HepG2 (cell line): ENCODE results near the gene TMTC1. TPM values are rescaled to one million over a fixed set of nuclear protein-coding genes. Genes with fewer than 3 reads are reported as not detected.

Source experiments
- ATAC-seq: fragments of 200-7000 bp; cut with Tn5 transposase; 3 replicates; pipeline ENCODE4 v1.9.1; 2020; ENCODE audit warnings: mild to moderate bottlenecking, moderate library complexity
- BruUV-seq: library from RNA; stranded (reverse); fragments of 400-500 nt; replicated peaks from 2 replicates; lab custom pipeline; 2021; lab: Mats Ljungman, UMichigan
- CTCF ChIA-PET: fragments of 300-600 bp; formaldehyde crosslinking; extraction: SDS; loops from one replicate; lab custom pipeline; 2021; ENCODE audit warnings: low total read pairs, inconsistent platforms, low intra/inter-chr PET ratio; lab: Yijun Ruan, JAX
- POLR2A ChIA-PET: fragments of 350-600 bp; sonication (Branson Sonifier 250); formaldehyde crosslinking; loops from one replicate; lab custom pipeline; 2020; ENCODE audit warnings: antibody characterized with exemption, inconsistent platforms; lab: Yijun Ruan, JAX
- DNase-seq: peaks from one replicate; pipeline ENCODE4 v3.0.0-alpha.2; 2015; ENCODE audit warnings: low spot score
- FAIRE-seq: peaks from 3 replicates; lab custom pipeline; 2011; peaks lifted over from hg19 to GRCh38; lab: Jason Lieb, UNC
- H2AFZ ChIP-seq: one replicate; pipeline ENCODE4 v1.6.1; 2011; ENCODE audit warnings: low read length, inconsistent platforms
- H3K27ac ChIP-seq: fragments of 300-600 bp; 3 replicates; pipeline ENCODE4 v1.8.0; 2011; ENCODE audit warnings: mixed run types, mild to moderate bottlenecking, mixed read lengths, low read length, inconsistent platforms; ENCODE audit not compliant: insufficient read depth; ENCODE audit errors: extremely low read length
- H3K27me3 ChIP-seq, 2 experiments: fragments of 200-600 bp in 1 of 2; 2 replicates in 1 of 2; 3 replicates in 1 of 2; pipeline versions ENCODE4 v1.6.0 to v1.8.0; 2011; ENCODE audit warnings: low read length in 2 of 2, mild to moderate bottlenecking in 2 of 2, moderate library complexity in 2 of 2, inconsistent platforms in 1 of 2; ENCODE audit not compliant: insufficient read depth in 2 of 2, control insufficient read depth in 1 of 2
- H3K36me3 ChIP-seq, 2 experiments: fragments of 200-600 bp in 1 of 2; replicated peaks in 1 of 2; 2 replicates in 1 of 2; 3 replicates in 1 of 2; pipeline versions ENCODE4 v1.5.1 to v1.8.0; 2011; ENCODE audit warnings: low read length in 2 of 2, inconsistent platforms in 1 of 2; ENCODE audit not compliant: insufficient read depth in 2 of 2, control insufficient read depth in 1 of 2
- H3K4me1 ChIP-seq: 2 replicates; pipeline ENCODE4 v1.5.1; 2012; ENCODE audit warnings: low read length, inconsistent platforms; ENCODE audit not compliant: insufficient read depth
- H3K4me2 ChIP-seq: 2 replicates; pipeline ENCODE4 v1.6.0; 2011; ENCODE audit warnings: low read depth, low read length, inconsistent platforms
- H3K4me3 ChIP-seq, 3 experiments: fragments of 200-600 bp in 1 of 3; sonication (generic), shearing (Covaris generic) in 1 of 3; replicated peaks in 1 of 3; 2 replicates each; pipeline ENCODE4 v1.5.1; 2011 to 2016; ENCODE audit warnings: low read length in 3 of 3, inconsistent platforms in 2 of 3, low read depth in 2 of 3, mild to moderate bottlenecking in 2 of 3, control low read depth in 1 of 3, mixed read lengths in 1 of 3; ENCODE audit not compliant: insufficient read depth in 1 of 3
- H3K79me2 ChIP-seq: one replicate; pipeline ENCODE4 v1.6.1; 2011; ENCODE audit warnings: low read length, inconsistent platforms; ENCODE audit not compliant: insufficient read depth
- H3K9ac ChIP-seq: 2 replicates; pipeline ENCODE4 v1.6.0; 2011; ENCODE audit warnings: mild to moderate bottlenecking, low read depth, low read length, inconsistent platforms; ENCODE audit not compliant: insufficient read depth
- H3K9me3 ChIP-seq: 2 replicates; pipeline ENCODE4 v1.5.1; 2012; ENCODE audit warnings: mild to moderate bottlenecking, low read length
- H4K20me1 ChIP-seq: 2 replicates; pipeline ENCODE4 v1.6.0; 2011; ENCODE audit warnings: inconsistent platforms, mild to moderate bottlenecking, low read length, moderate library complexity; ENCODE audit not compliant: insufficient read depth
- ATF4 ChIP-seq, 2 experiments: fragments of 450-650 bp in 1 of 2; sonication (generic) in 1 of 2; formaldehyde crosslinking; IDR thresholded peaks; 2 replicates each; pipeline versions ENCODE4 v1.5.0 to v1.8.0; 2020 to 2022; ENCODE audit warnings: mild to moderate bottlenecking in 1 of 2, missing genetic modification reagents in 1 of 2
- DBP ChIP-seq: sonication (generic); formaldehyde crosslinking; IDR thresholded peaks from 2 replicates; pipeline ENCODE4 v1.4.0; 2020; ENCODE audit warnings: missing genetic modification reagents; ENCODE audit errors: not compliant biosample characterization
- HDAC1 ChIP-seq: sonication (generic); formaldehyde crosslinking; IDR thresholded peaks from 2 replicates; pipeline ENCODE4 v1.5.1; 2020; ENCODE audit warnings: mild to moderate bottlenecking, missing genetic modification reagents
- JUN ChIP-seq: sonication (generic); formaldehyde crosslinking; IDR thresholded peaks from 2 replicates; pipeline ENCODE4 v1.4.0; 2020; ENCODE audit warnings: mild to moderate bottlenecking, missing genetic modification reagents
- KAT2B ChIP-seq: fragments of 150-350 bp; IDR thresholded peaks from 2 replicates; pipeline ENCODE4 v1.6.1; 2014; ENCODE audit warnings: low read depth, low read length, borderline replicate concordance
- MTF1 ChIP-seq: sonication (generic); formaldehyde crosslinking; IDR thresholded peaks from 2 replicates; pipeline ENCODE4 v1.5.0; 2020; ENCODE audit warnings: missing genetic modification reagents
- NCOA1 ChIP-seq: sonication (generic); formaldehyde crosslinking; IDR thresholded peaks from 2 replicates; pipeline ENCODE4 v1.9.0; 2021; ENCODE audit warnings: missing genetic modification reagents
- NFYB ChIP-seq: sonication (generic); formaldehyde crosslinking; IDR thresholded peaks from 2 replicates; pipeline ENCODE4 v1.4.0; 2020; ENCODE audit warnings: missing genetic modification reagents
- NR3C1 ChIP-seq: sonication (generic); formaldehyde crosslinking; IDR thresholded peaks from 2 replicates; pipeline ENCODE4 v1.4.0; 2020; ENCODE audit warnings: missing genetic modification reagents
- RARA ChIP-seq: IDR thresholded peaks from 2 replicates; pipeline ENCODE4 v1.6.1; 2016; ENCODE audit warnings: missing genetic modification reagents, missing compliant biosample characterization
- ZBTB39 ChIP-seq: sonication (generic); formaldehyde crosslinking; IDR thresholded peaks from 2 replicates; pipeline ENCODE4 v1.5.0; 2020; ENCODE audit warnings: missing genetic modification reagents
- ZNF24 ChIP-seq: fragments of 450-650 bp; IDR thresholded peaks from 2 replicates; pipeline ENCODE4 v1.6.1; 2017; ENCODE audit warnings: antibody characterized with exemption, mild to moderate bottlenecking
- ZNF343 ChIP-seq: sonication (generic); formaldehyde crosslinking; IDR thresholded peaks from 2 replicates; pipeline ENCODE4 v1.4.0; 2020; ENCODE audit warnings: mild to moderate bottlenecking, missing genetic modification reagents
- ZNF746 ChIP-seq: sonication (generic); formaldehyde crosslinking; IDR thresholded peaks from 2 replicates; pipeline ENCODE4 v1.8.0; 2022; ENCODE audit warnings: mild to moderate bottlenecking, missing genetic modification reagents
- ZNF747 ChIP-seq: sonication (generic); formaldehyde crosslinking; IDR thresholded peaks from 2 replicates; pipeline ENCODE4 v1.8.1; 2023; ENCODE audit warnings: missing genetic modification reagents, mild to moderate bottlenecking, borderline replicate concordance
- ZNF776 ChIP-seq: sonication (generic); formaldehyde crosslinking; IDR thresholded peaks from 2 replicates; pipeline ENCODE4 v1.4.0; 2020; ENCODE audit warnings: mild to moderate bottlenecking, missing genetic modification reagents
- ZNF777 ChIP-seq: sonication (generic); formaldehyde crosslinking; IDR thresholded peaks from 2 replicates; pipeline ENCODE4 v1.4.0; 2020; ENCODE audit warnings: missing genetic modification reagents
- WGBS: methylation state at CpG from one replicate; pipeline ENCODE4 v1.1.6; 2017; ENCODE audit warnings: low lambda C conversion rate; 5-methylcytosine and 5-hydroxymethylcytosine counted together
- in situ Hi-C: cut with HindIII; loops from 2 replicates; pipeline ENCODE4 v1.10.0; 2017; ENCODE audit warnings: low pct_unique_long_range_greater_than_20kb; ENCODE audit not compliant: extremely low pct_ligation_motif_present
- intact Hi-C: fragments of 100-400 bp; cut with micrococcal nuclease; formaldehyde crosslinking; loops from one replicate; pipeline ENCODE4 v1.10.0; 2022; ENCODE audit not compliant: unreplicated experiment
- polyA plus RNA-seq, 8 experiments: library from polyadenylated mRNA; depleted of rRNA in 3 of 8; stranded (reverse) in 7 of 8; unstranded in 1 of 8; fragments of >200 nt; fragmentation: Illumina TruSeq in 4 of 8; extraction: Trizol in 4 of 8; gene quantifications; 2 replicates each; pipeline versions ENCODE4 v1.2.1 to v1.2.3, GENCODE V29; 2011 to 2016; ENCODE audit warnings: low read depth in 4 of 8, missing spikeins in 1 of 8, mixed read lengths in 1 of 8; ENCODE audit not compliant: insufficient read depth in 1 of 8
- total RNA-seq, 5 experiments: library from RNA; depleted of rRNA; stranded (reverse); fragments of >200 nt; fragmentation: Illumina TruSeq; extraction: Trizol; gene quantifications; 2 replicates each; pipeline ENCODE4 v1.2.3, GENCODE V29; 2016; ENCODE audit warnings: low read depth in 1 of 5

The TMTC1 gene
- total and polyA plus RNA-seq, 2 of the 13 experiments (the other 11 are each of a cell fraction or from before 2014, with no cell fraction given): 0.69 to 1.8 TPM

- Histone ChIP-seq H3K27me3 (no peaks in the 10 kb centered on the region), H3K9ac (no peak overlapping the region), H3K4me2 (no peak overlapping the region), H3K79me2 (no peaks in the 10 kb centered on the region), H3K36me3 (no peaks in the 10 kb centered on the region), H3K4me3 (no peak overlapping the region), H3K4me1 (no peaks in the 10 kb centered on the region), H4K20me1 (no peaks in the 10 kb centered on the region), H3K27ac (no peak overlapping the region), H3K9me3 (no peaks in the 10 kb centered on the region), H2AFZ (no peak overlapping the region)
- CTCF ChIA-PET: no interaction called here
- DNase-seq (no peak), ATAC-seq (no peak), FAIRE-seq (no peak)
- no TSS peak for BruUV-seq
- in situ Hi-C loops (no loop called here), intact Hi-C loops (no loop called here)
- TF ChIP-seq RARA (CRISPR knock-in tag) (no peak), JUN (CRISPR knock-in tag) (no peak), KAT2B (no peak), ZNF343 (CRISPR knock-in tag) (no peak), ZNF24 (no peak), ATF4 (CRISPR knock-in tag; IDR thresholded peaks at IDR 0.05) (no peak), ZNF746 (CRISPR knock-in tag) (no peak), NR3C1 (CRISPR knock-in tag) (no peak)
- TF ChIP-seq, all 625 proteins: peak for 0
- POLR2A ChIA-PET: no interaction called here
- WGBS: 17% methylated on average over 2 of the region's 2 CpGs
Measured at GRCh38 chr12:29759950-29760349, 23.8 kb downstream of the TMTC1 start.

GRCh38 chr12:29756741-29757390, 26.9 kb downstream of the TMTC1 start:
- Histone ChIP-seq H3K4me1 (no peaks in the 10 kb centered on the region), H3K4me2 (no peak overlapping the region), H4K20me1 (no peaks in the 10 kb centered on the region), H3K4me3 (no peak overlapping the region), H3K9me3 (no peaks in the 10 kb centered on the region), H3K27ac (no peak overlapping the region), H3K9ac (no peak overlapping the region), H3K79me2 (no peaks in the 10 kb centered on the region), H3K36me3 (no peaks in the 10 kb centered on the region), H2AFZ (no peak overlapping the region), H3K27me3 (no peaks in the 10 kb centered on the region)
- intact Hi-C loops: no loop called here
- POLR2A ChIA-PET: no interaction called here
- FAIRE-seq (no peak), DNase-seq (no peak), ATAC-seq (no peak)
- CTCF ChIA-PET: no interaction called here
- in situ Hi-C loops: no loop called here
- BruUV-seq: no TSS peak
- TF ChIP-seq DBP (CRISPR knock-in tag): no peak
- no peak for TF ChIP-seq NCOA1 (CRISPR knock-in tag)
- no peak for TF ChIP-seq ZNF747
- TF ChIP-seq NFYB (CRISPR knock-in tag): no peak
- TF ChIP-seq ZBTB39 (CRISPR knock-in tag): no peak
- TF ChIP-seq ZNF776: no peak
- TF ChIP-seq HDAC1: no peak
- TF ChIP-seq ZNF777: no peak
- no peak for TF ChIP-seq MTF1 (CRISPR knock-in tag)
